ENCODE data around the gene LXN. TPM values are rescaled to one million over a fixed set of nuclear protein-coding genes. Genes with fewer than 3 reads are reported as not detected.
"Not testable (repeated sequence)": the region's sequence is repeated elsewhere in the genome, so short reads cannot be mapped to it uniquely, and the experiment has no call there.

The LXN gene
- total RNA-seq, 1 experiment from 2014 or later, result 4.6 TPM

DNA sequence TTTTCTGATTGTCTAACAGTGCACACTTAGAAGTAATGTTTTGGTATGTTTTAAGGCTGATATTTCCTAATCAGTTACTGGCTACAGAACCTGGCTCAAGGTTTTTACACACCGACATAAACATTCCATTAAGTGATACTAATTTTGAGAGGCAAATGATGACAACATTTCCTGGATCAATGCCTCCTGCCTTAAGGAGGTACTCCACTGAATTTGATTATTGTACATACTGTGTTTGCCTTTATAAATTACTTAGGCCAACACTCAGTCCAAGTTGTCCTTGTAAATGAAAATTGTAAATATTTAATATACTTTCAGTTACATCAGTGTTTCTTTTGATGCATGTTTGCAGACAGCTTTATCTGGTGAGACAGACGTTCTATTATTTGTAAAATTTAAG, 24.2 kb upstream of the LXN start (continued):
- TF ChIP-seq HMGXB4 (CRISPR knock-in tag; IDR thresholded peaks at IDR 0.05) (no peak), NR2C2 (CRISPR knock-in tag; IDR thresholded peaks at IDR 0.05) (no peak), USF2 (CRISPR knock-in tag; IDR thresholded peaks at IDR 0.05) (no peak), GABPB1 (CRISPR knock-in tag; IDR thresholded peaks at IDR 0.05) (no peak)
- TF ChIP-seq, protein P1, sequence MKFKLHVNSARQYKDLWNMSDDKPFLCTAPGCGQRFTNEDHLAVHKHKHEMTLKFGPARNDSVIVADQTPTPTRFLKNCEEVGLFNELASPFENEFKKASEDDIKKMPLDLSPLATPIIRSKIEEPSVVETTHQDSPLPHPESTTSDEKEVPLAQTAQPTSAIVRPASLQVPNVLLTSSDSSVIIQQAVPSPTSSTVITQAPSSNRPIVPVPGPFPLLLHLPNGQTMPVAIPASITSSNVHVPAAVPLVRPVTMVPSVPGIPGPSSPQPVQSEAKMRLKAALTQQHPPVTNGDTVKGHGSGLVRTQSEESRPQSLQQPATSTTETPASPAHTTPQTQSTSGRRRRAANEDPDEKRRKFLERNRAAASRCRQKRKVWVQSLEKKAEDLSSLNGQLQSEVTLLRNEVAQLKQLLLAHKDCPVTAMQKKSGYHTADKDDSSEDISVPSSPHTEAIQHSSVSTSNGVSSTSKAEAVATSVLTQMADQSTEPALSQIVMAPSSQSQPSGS (CRISPR knock-in tag; IDR thresholded peaks at IDR 0.05; ENCODE audit: borderline replicate concordance, low read depth), result no peak

GRCh38 chr3:158693866-158694456, 21.5 kb upstream of the LXN start:
- not testable (repeated sequence) for H3K27ac Mint-ChIP-seq; H3K9me3 Mint-ChIP-seq; H3K4me3 Mint-ChIP-seq; H3K4me1 Mint-ChIP-seq; DNase-seq (ENCODE audit: low spot score); H3K27me3 Mint-ChIP-seq (ENCODE audit: low read depth); ATAC-seq
- POLR2A ChIA-PET, result interaction anchor here (0.6 kb wide), 1 partner anchor 1401 kb away, joined by 5 read pairs; no protein-coding TSS in a partner anchor
- peaks cover 19% of the 10 kb centered on the region for H3K36me3 Mint-ChIP-seq
- CTCF ChIA-PET, result interaction anchor here (1.0 kb wide), 1 partner anchor 34 kb away, joined by 4 read pairs; no protein-coding TSS in a partner anchor

- DNase-seq (ENCODE audit: low spot score) (no peak), ATAC-seq (no peak)
- Mint-ChIP-seq H3K27me3 (ENCODE audit: low read depth) (no peaks in the 10 kb centered on the region), H3K4me1 (no peaks in the 10 kb centered on the region), H3K4me3 (no peak overlapping the region), H3K9me3 (no peaks in the 10 kb centered on the region), H3K36me3 (0 out of 2 replicates have a peak, but pooled peaks cover 3% of the 10 kb centered on the region), H3K27ac (no peak overlapping the region)
- TF ChIP-seq, protein P2, sequence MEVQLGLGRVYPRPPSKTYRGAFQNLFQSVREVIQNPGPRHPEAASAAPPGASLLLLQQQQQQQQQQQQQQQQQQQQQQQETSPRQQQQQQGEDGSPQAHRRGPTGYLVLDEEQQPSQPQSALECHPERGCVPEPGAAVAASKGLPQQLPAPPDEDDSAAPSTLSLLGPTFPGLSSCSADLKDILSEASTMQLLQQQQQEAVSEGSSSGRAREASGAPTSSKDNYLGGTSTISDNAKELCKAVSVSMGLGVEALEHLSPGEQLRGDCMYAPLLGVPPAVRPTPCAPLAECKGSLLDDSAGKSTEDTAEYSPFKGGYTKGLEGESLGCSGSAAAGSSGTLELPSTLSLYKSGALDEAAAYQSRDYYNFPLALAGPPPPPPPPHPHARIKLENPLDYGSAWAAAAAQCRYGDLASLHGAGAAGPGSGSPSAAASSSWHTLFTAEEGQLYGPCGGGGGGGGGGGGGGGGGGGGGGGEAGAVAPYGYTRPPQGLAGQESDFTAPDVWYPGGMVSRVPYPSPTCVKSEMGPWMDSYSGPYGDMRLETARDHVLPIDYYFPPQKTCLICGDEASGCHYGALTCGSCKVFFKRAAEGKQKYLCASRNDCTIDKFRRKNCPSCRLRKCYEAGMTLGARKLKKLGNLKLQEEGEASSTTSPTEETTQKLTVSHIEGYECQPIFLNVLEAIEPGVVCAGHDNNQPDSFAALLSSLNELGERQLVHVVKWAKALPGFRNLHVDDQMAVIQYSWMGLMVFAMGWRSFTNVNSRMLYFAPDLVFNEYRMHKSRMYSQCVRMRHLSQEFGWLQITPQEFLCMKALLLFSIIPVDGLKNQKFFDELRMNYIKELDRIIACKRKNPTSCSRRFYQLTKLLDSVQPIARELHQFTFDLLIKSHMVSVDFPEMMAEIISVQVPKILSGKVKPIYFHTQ (CRISPR knock-in tag; IDR thresholded peaks at IDR 0.05), result no peak
- TF ChIP-seq ETV6 (CRISPR knock-in tag; IDR thresholded peaks at IDR 0.05), result no peak
- no peak for TF ChIP-seq CREM (CRISPR knock-in tag; IDR thresholded peaks at IDR 0.05)
- ChIA-PET CTCF (no interaction called here), POLR2A (no interaction called here)
Measured at GRCh38 chr3:158685159-158685558, 12.7 kb upstream of the LXN start.

- H3K4me3 Mint-ChIP-seq, result no peak overlapping the region
- TF ChIP-seq, protein P3, sequence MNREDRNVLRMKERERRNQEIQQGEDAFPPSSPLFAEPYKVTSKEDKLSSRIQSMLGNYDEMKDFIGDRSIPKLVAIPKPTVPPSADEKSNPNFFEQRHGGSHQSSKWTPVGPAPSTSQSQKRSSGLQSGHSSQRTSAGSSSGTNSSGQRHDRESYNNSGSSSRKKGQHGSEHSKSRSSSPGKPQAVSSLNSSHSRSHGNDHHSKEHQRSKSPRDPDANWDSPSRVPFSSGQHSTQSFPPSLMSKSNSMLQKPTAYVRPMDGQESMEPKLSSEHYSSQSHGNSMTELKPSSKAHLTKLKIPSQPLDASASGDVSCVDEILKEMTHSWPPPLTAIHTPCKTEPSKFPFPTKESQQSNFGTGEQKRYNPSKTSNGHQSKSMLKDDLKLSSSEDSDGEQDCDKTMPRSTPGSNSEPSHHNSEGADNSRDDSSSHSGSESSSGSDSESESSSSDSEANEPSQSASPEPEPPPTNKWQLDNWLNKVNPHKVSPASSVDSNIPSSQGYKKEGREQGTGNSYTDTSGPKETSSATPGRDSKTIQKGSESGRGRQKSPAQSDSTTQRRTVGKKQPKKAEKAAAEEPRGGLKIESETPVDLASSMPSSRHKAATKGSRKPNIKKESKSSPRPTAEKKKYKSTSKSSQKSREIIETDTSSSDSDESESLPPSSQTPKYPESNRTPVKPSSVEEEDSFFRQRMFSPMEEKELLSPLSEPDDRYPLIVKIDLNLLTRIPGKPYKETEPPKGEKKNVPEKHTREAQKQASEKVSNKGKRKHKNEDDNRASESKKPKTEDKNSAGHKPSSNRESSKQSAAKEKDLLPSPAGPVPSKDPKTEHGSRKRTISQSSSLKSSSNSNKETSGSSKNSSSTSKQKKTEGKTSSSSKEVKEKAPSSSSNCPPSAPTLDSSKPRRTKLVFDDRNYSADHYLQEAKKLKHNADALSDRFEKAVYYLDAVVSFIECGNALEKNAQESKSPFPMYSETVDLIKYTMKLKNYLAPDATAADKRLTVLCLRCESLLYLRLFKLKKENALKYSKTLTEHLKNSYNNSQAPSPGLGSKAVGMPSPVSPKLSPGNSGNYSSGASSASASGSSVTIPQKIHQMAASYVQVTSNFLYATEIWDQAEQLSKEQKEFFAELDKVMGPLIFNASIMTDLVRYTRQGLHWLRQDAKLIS (CRISPR knock-in tag; IDR thresholded peaks at IDR 0.05; ENCODE audit: borderline replicate concordance), result no peak
- TF ChIP-seq, protein P4, sequence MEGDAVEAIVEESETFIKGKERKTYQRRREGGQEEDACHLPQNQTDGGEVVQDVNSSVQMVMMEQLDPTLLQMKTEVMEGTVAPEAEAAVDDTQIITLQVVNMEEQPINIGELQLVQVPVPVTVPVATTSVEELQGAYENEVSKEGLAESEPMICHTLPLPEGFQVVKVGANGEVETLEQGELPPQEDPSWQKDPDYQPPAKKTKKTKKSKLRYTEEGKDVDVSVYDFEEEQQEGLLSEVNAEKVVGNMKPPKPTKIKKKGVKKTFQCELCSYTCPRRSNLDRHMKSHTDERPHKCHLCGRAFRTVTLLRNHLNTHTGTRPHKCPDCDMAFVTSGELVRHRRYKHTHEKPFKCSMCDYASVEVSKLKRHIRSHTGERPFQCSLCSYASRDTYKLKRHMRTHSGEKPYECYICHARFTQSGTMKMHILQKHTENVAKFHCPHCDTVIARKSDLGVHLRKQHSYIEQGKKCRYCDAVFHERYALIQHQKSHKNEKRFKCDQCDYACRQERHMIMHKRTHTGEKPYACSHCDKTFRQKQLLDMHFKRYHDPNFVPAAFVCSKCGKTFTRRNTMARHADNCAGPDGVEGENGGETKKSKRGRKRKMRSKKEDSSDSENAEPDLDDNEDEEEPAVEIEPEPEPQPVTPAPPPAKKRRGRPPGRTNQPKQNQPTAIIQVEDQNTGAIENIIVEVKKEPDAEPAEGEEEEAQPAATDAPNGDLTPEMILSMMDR (IDR thresholded peaks at IDR 0.05), result no peak
- TF ChIP-seq E2F4 (CRISPR knock-in tag; IDR thresholded peaks at IDR 0.05; ENCODE audit: borderline replicate concordance, low read depth), result no peak
- no peak for TF ChIP-seq TP53 (CRISPR knock-in tag; IDR thresholded peaks at IDR 0.05)
- no peak for TF ChIP-seq TCF7 (CRISPR knock-in tag; IDR thresholded peaks at IDR 0.05; ENCODE audit: low read depth)
- DNase-seq (ENCODE audit: low spot score) (no peak), ATAC-seq (no peak)
- H3K27ac Mint-ChIP-seq, result no peak overlapping the region
- no peaks in the 10 kb centered on the region for H3K27me3 Mint-ChIP-seq (ENCODE audit: low read depth)
- 0 out of 2 replicates have a peak, but pooled peaks cover 3% of the 10 kb centered on the region for H3K36me3 Mint-ChIP-seq
- ChIA-PET CTCF (interaction anchor here (0.8 to 1.6 kb wide), 3 partner anchors 11 to 44 kb away, joined by 3 to 5 read pairs (median 3); partner anchors contain the start of gene LXN), POLR2A (no interaction called here)
- no peaks in the 10 kb centered on the region for H3K9me3 Mint-ChIP-seq
- H3K4me1 Mint-ChIP-seq, result no peaks in the 10 kb centered on the region
Measured at GRCh38 chr3:158683230-158683962, 10.9 kb upstream of the LXN start.

Measured in WTC11 (cell line).